Glutamatergic neuron (in vitro differentiated cells): ENCODE results near the gene NUDT9. TPM values are rescaled to one million over a fixed set of nuclear protein-coding genes. Genes with fewer than 3 reads are reported as not detected.

ENCODE experiments used
- DNase-seq: peaks from one replicate; pipeline ENCODE4 v3.0.0; 2022
- H3K27ac Mint-ChIP-seq: one replicate; pipeline ENCODE4 v1.8.0; 2020; ENCODE audit warnings: mild to moderate bottlenecking, mixed read lengths, inconsistent platforms; ENCODE audit not compliant: unreplicated experiment
- H3K27me3 Mint-ChIP-seq: one replicate; pipeline ENCODE4 v1.8.0; 2020; ENCODE audit warnings: mild to moderate bottlenecking, moderate library complexity, mixed read lengths, inconsistent platforms; ENCODE audit not compliant: unreplicated experiment
- H3K36me3 Mint-ChIP-seq: one replicate; pipeline ENCODE4 v1.8.0; 2020; ENCODE audit warnings: mild to moderate bottlenecking, mixed read lengths, inconsistent platforms; ENCODE audit not compliant: unreplicated experiment
- H3K4me1 Mint-ChIP-seq: one replicate; pipeline ENCODE4 v1.8.0; 2020; ENCODE audit warnings: mild to moderate bottlenecking, low read depth, mixed read lengths, inconsistent platforms; ENCODE audit not compliant: unreplicated experiment
- H3K4me3 Mint-ChIP-seq: one replicate; pipeline ENCODE4 v1.8.0; 2020; ENCODE audit warnings: mild to moderate bottlenecking, mixed read lengths, inconsistent platforms; ENCODE audit not compliant: unreplicated experiment
- H3K9me3 Mint-ChIP-seq: one replicate; pipeline ENCODE4 v1.8.0; 2020; ENCODE audit warnings: mild to moderate bottlenecking, moderate library complexity, mixed read lengths, inconsistent platforms; ENCODE audit not compliant: unreplicated experiment
- CTCF ChIP-seq: fragments of 200-600 bp; sonication (generic); IDR thresholded peaks from one replicate; pipeline ENCODE4 v1.5.0; 2021; ENCODE audit not compliant: partially characterized antibody, unreplicated experiment
- total RNA-seq: library from RNA; stranded (reverse); fragmentation: NEBNext Ultra II Directional; extraction: Animal tissue kit (Norgen Biotek cat#: 25700); gene quantifications from one replicate; pipeline ENCODE4 v1.2.1, GENCODE V29; 2021; ENCODE audit not compliant: unreplicated experiment

NUDT9 gene
- total RNA-seq, 1 donor from 2014 or later, result 11.9 TPM

GRCh38 chr4:87427518-87427868 is 5.1 kb downstream of the NUDT9 start:
- Mint-ChIP-seq H3K27ac (no peak overlapping the region), H3K9me3 (no peaks in the 10 kb centered on the region), H3K27me3 (no peaks in the 10 kb centered on the region), H3K4me3 (no peak overlapping the region), H3K4me1 (peaks cover 8% of the 10 kb centered on the region), H3K36me3 (no peaks in the 10 kb centered on the region)
- no peak for DNase-seq
- no peak for TF ChIP-seq CTCF

- Mint-ChIP-seq H3K4me3 (no peak overlapping the region), H3K27me3 (no peaks in the 10 kb centered on the region), H3K4me1 (peaks cover under 1% of the 10 kb centered on the region), H3K27ac (no peak overlapping the region), H3K36me3 (no peaks in the 10 kb centered on the region), H3K9me3 (no peaks in the 10 kb centered on the region)
- DNase-seq, result no peak
- TF ChIP-seq CTCF, result no peak
These were observed 6.6 kb downstream of the NUDT9 start for GRCh38 chr4:87428979-87429378.

- no peaks in the 10 kb centered on the region for H3K27me3 Mint-ChIP-seq
- H3K4me1 Mint-ChIP-seq, result no peaks in the 10 kb centered on the region
- TF ChIP-seq CTCF, result no peak
- DNase-seq, result no peak
- no peak overlapping the region for H3K27ac Mint-ChIP-seq
- H3K36me3 Mint-ChIP-seq, result no peaks in the 10 kb centered on the region
- no peaks in the 10 kb centered on the region for H3K9me3 Mint-ChIP-seq
- H3K4me3 Mint-ChIP-seq, result no peak overlapping the region
These were observed 7.7 kb downstream of the NUDT9 start for GRCh38 chr4:87430038-87430437.

- Mint-ChIP-seq H3K27me3 (no peaks in the 10 kb centered on the region), H3K9me3 (no peaks in the 10 kb centered on the region), H3K27ac (no peak overlapping the region), H3K4me3 (no peak overlapping the region), H3K36me3 (no peaks in the 10 kb centered on the region), H3K4me1 (no peaks in the 10 kb centered on the region)
- no peak for DNase-seq
- TF ChIP-seq CTCF, result no peak
These were observed 11.0 kb downstream of the NUDT9 start for GRCh38 chr4:87433342-87433741.

- H3K4me3 Mint-ChIP-seq, result no peak overlapping the region
- H3K36me3 Mint-ChIP-seq, result no peaks in the 10 kb centered on the region
- H3K27me3 Mint-ChIP-seq, result no peaks in the 10 kb centered on the region
- no peaks in the 10 kb centered on the region for H3K9me3 Mint-ChIP-seq
- TF ChIP-seq CTCF, result no peak
- no peak overlapping the region for H3K27ac Mint-ChIP-seq
- no peaks in the 10 kb centered on the region for H3K4me1 Mint-ChIP-seq
- DNase-seq, result no peak
These were observed 20.5 kb downstream of the NUDT9 start for GRCh38 chr4:87442889-87443288.
